ENCODE results near the gene SLC26A8. TPM values are rescaled to one million over a fixed set of nuclear protein-coding genes. Genes with fewer than 3 reads are reported as not detected.
"Not testable (repeated sequence)": the region's sequence is repeated elsewhere in the genome, so short reads cannot be mapped to it uniquely, and the experiment has no call there.

SLC26A8 gene
- total RNA-seq, 2 experiments from 2014 or later, result not detected

DNA sequence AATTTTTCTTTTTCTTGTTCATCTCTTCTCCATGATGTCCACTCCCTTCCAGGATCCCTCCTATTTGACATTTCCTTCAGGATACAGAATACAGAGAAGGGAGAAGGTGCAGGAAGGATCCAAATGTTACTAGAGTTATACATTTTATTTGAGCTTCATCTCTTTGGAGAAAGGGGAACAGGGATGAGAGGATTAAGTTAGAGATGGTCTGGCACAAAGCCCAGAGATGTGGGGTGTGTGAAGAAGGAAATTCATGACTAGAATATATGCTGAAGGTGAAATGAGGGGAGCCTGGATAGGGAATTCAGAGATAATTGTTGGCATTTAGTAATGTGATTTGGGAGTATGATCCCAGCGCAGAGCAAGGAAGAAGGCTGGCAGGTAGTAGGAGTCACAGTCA is 81.1 kb downstream of the SLC26A8 start:
- H3K9me3 Mint-ChIP-seq, result no peaks in the 10 kb centered on the region
- ATAC-seq (ENCODE audit: poor library complexity) (no peak), DNase-seq (no peak)
- no peak overlapping the region for H3K27ac Mint-ChIP-seq
- no peaks in the 10 kb centered on the region for H3K36me3 ChIP-seq (ENCODE audit: insufficient read depth, low read length)
- H3K4me1 Mint-ChIP-seq (ENCODE audit: low read depth), result no peaks in the 10 kb centered on the region
- TF ChIP-seq, protein P1, sequence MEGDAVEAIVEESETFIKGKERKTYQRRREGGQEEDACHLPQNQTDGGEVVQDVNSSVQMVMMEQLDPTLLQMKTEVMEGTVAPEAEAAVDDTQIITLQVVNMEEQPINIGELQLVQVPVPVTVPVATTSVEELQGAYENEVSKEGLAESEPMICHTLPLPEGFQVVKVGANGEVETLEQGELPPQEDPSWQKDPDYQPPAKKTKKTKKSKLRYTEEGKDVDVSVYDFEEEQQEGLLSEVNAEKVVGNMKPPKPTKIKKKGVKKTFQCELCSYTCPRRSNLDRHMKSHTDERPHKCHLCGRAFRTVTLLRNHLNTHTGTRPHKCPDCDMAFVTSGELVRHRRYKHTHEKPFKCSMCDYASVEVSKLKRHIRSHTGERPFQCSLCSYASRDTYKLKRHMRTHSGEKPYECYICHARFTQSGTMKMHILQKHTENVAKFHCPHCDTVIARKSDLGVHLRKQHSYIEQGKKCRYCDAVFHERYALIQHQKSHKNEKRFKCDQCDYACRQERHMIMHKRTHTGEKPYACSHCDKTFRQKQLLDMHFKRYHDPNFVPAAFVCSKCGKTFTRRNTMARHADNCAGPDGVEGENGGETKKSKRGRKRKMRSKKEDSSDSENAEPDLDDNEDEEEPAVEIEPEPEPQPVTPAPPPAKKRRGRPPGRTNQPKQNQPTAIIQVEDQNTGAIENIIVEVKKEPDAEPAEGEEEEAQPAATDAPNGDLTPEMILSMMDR (IDR thresholded peaks at IDR 0.05), result no peak
- H3K4me1 ChIP-seq (ENCODE audit: insufficient read depth, low read length), result no peaks in the 10 kb centered on the region
- no peak overlapping the region for H3K4me3 ChIP-seq (ENCODE audit: low read length)
- no peak overlapping the region for H3K27ac ChIP-seq (ENCODE audit: low read depth in 1 of 2, low read length in 2 of 2)
- CTCF ChIA-PET, result no interaction called here
- H3K27me3 Mint-ChIP-seq, result no peaks in the 10 kb centered on the region
- POLR2A ChIA-PET, result no interaction called here
- H3K27me3 ChIP-seq (ENCODE audit: control insufficient read depth in 1 of 2, insufficient read depth in 2 of 2, low read length in 2 of 2), result no peaks in the 10 kb centered on the region
- H3K36me3 Mint-ChIP-seq (ENCODE audit: low read depth), result no peaks in the 10 kb centered on the region
- no peaks in the 10 kb centered on the region for H3K9me3 ChIP-seq (ENCODE audit: control insufficient read depth in 1 of 2, insufficient read depth in 1 of 2, low read length in 2 of 2)
- H3K4me3 Mint-ChIP-seq, result no peak overlapping the region
- intact Hi-C loops (cut with DNase I, micrococcal nuclease), result no loop called here

DNA sequence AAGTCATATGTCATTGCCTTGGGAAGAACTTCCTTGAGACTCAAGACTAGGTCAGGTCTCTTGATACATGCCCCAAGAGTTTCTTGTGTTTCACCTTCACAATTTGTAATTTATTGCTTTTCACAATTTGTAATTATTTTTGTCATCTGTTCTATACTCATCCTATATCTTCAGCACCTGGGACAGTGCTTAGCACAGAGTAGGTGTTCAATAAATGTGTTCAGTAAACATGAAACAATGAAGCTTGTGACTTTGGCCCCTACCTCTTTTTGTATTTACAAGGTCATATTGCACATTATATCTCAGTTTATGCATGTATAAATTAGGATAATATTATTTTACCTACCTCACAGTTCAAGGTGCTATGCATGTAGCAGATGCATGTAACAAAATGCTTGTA is 82.1 kb downstream of the SLC26A8 start:
- Histone ChIP-seq H3K4me1 (ENCODE audit: insufficient read depth, low read length) (no peaks in the 10 kb centered on the region), H3K4me3 (ENCODE audit: low read length) (no peak overlapping the region), H3K9me3 (ENCODE audit: control insufficient read depth in 1 of 2, insufficient read depth in 1 of 2, low read length in 2 of 2) (no peaks in the 10 kb centered on the region), H3K36me3 (ENCODE audit: insufficient read depth, low read length) (no peaks in the 10 kb centered on the region), H3K27me3 (ENCODE audit: control insufficient read depth in 1 of 2, insufficient read depth in 2 of 2, low read length in 2 of 2) (no peaks in the 10 kb centered on the region), H3K27ac (ENCODE audit: low read depth in 1 of 2, low read length in 2 of 2) (no peak overlapping the region)
- Mint-ChIP-seq H3K4me1 (ENCODE audit: low read depth) (no peaks in the 10 kb centered on the region), H3K36me3 (ENCODE audit: low read depth) (no peaks in the 10 kb centered on the region), H3K27me3 (no peaks in the 10 kb centered on the region), H3K9me3 (no peaks in the 10 kb centered on the region), H3K27ac (no peak overlapping the region), H3K4me3 (no peak overlapping the region)
- ATAC-seq (ENCODE audit: poor library complexity), result no peak
- DNase-seq, result no peak
- POLR2A ChIA-PET, result no interaction called here
- CTCF ChIA-PET, result no interaction called here
- TF ChIP-seq, protein P1 (IDR thresholded peaks at IDR 0.05), result no peak
- intact Hi-C loops (cut with DNase I, micrococcal nuclease), result no loop called here

- POLR2A ChIA-PET; ATAC-seq (ENCODE audit: poor library complexity); H3K36me3 ChIP-seq (ENCODE audit: insufficient read depth, low read length); H3K4me1 Mint-ChIP-seq (ENCODE audit: low read depth); H3K27ac Mint-ChIP-seq; H3K27me3 ChIP-seq (ENCODE audit: control insufficient read depth in 1 of 2, insufficient read depth in 2 of 2, low read length in 2 of 2); H3K36me3 Mint-ChIP-seq (ENCODE audit: low read depth); H3K9me3 ChIP-seq (ENCODE audit: control insufficient read depth in 1 of 2, insufficient read depth in 1 of 2, low read length in 2 of 2); DNase-seq; H3K4me3 ChIP-seq (ENCODE audit: low read length); H3K4me1 ChIP-seq (ENCODE audit: insufficient read depth, low read length); H3K27me3 Mint-ChIP-seq; H3K4me3 Mint-ChIP-seq; H3K9me3 Mint-ChIP-seq; H3K27ac ChIP-seq (ENCODE audit: low read depth in 1 of 2, low read length in 2 of 2); intact Hi-C loops (cut with DNase I, micrococcal nuclease); CTCF ChIA-PET: not testable (repeated sequence)
Measured at GRCh38 chr6:35941170-35941569, 83.3 kb downstream of the SLC26A8 start.

DNA sequence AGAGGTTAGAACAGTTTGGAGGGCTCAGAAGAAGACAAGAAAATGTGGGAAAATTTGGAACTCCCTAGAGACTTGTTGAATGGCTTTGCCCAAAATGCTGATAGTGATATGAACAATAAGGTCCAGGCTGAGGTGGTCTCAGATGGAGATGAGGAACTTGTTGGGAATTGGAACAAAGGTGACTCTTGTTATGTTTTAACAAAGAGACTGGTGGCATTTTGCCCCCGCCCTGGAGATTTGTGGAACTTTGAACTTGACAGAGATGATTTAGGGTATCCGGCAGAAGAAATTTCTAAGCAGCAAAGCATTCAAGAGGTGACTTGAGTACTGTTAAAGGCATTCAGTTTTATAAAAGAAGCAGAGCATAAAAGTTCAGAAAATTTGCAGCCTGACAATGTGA is 84.4 kb downstream of the SLC26A8 start:
- POLR2A ChIA-PET; H3K27me3 ChIP-seq (ENCODE audit: control insufficient read depth in 1 of 2, insufficient read depth in 2 of 2, low read length in 2 of 2); CTCF ChIA-PET; H3K36me3 ChIP-seq (ENCODE audit: insufficient read depth, low read length); H3K9me3 Mint-ChIP-seq; H3K27ac Mint-ChIP-seq; H3K36me3 Mint-ChIP-seq (ENCODE audit: low read depth); intact Hi-C loops (cut with DNase I, micrococcal nuclease); H3K4me1 Mint-ChIP-seq (ENCODE audit: low read depth); H3K9me3 ChIP-seq (ENCODE audit: control insufficient read depth in 1 of 2, insufficient read depth in 1 of 2, low read length in 2 of 2); H3K4me3 Mint-ChIP-seq; H3K27me3 Mint-ChIP-seq; ATAC-seq (ENCODE audit: poor library complexity); H3K4me1 ChIP-seq (ENCODE audit: insufficient read depth, low read length); DNase-seq; H3K4me3 ChIP-seq (ENCODE audit: low read length); H3K27ac ChIP-seq (ENCODE audit: low read depth in 1 of 2, low read length in 2 of 2): not testable (repeated sequence)

DNA sequence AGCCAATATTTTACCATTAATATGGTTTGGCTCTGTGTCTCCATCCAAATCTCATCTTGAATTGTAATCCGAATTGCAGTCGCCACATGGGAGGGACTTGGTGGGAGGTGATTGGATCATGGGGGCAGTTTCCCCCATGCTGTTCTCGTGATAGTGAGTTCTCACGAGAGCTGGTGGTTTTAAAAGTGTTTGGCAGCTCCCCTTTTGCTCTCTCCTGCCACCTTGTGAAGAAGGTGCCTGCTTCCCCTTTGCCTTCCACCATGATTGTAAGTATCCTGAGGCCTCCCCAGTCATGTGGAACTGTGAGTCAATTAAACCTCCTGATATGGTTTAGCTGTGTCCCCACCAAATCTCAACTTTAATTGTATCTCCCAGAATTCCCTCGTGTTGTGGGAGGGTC is 85.2 kb downstream of the SLC26A8 start:
- H3K36me3 Mint-ChIP-seq (ENCODE audit: low read depth); H3K4me1 Mint-ChIP-seq (ENCODE audit: low read depth); POLR2A ChIA-PET; H3K9me3 Mint-ChIP-seq; H3K27ac ChIP-seq (ENCODE audit: low read depth in 1 of 2, low read length in 2 of 2); H3K4me1 ChIP-seq (ENCODE audit: insufficient read depth, low read length); CTCF ChIA-PET; H3K27me3 ChIP-seq (ENCODE audit: control insufficient read depth in 1 of 2, insufficient read depth in 2 of 2, low read length in 2 of 2); H3K4me3 ChIP-seq (ENCODE audit: low read length); H3K27me3 Mint-ChIP-seq; H3K27ac Mint-ChIP-seq; H3K9me3 ChIP-seq (ENCODE audit: control insufficient read depth in 1 of 2, insufficient read depth in 1 of 2, low read length in 2 of 2); ATAC-seq (ENCODE audit: poor library complexity); intact Hi-C loops (cut with DNase I, micrococcal nuclease); H3K36me3 ChIP-seq (ENCODE audit: insufficient read depth, low read length); DNase-seq; H3K4me3 Mint-ChIP-seq: not testable (repeated sequence)
